Mucosa of descending colon (tissue), 3 donors: ENCODE measurements around the gene SRP68. TPM values are rescaled to one million over a fixed set of nuclear protein-coding genes. Genes with fewer than 3 reads are reported as not detected.

Experiments used
- ATAC-seq: fragments of 200-7000 bp; cut with Tn5 transposase; one replicate; pipeline ENCODE4 v1.9.1; 2020; ENCODE audit warnings: mild to moderate bottlenecking, moderate library complexity
- DNase-seq, 3 donors: peaks; one replicate each; pipeline ENCODE4 v3.0.0-alpha.2; 2020
- H3K36me3 ChIP-seq: fragments of 200-600 bp; one replicate; pipeline ENCODE4 v1.8.0; 2021; ENCODE audit warnings: low read depth, mild to moderate bottlenecking
- H3K4me1 ChIP-seq: fragments of 200-600 bp; one replicate; pipeline ENCODE4 v1.8.0; 2021; ENCODE audit warnings: low read depth, mild to moderate bottlenecking
- H3K4me3 ChIP-seq: fragments of 200-600 bp; one replicate; pipeline ENCODE4 v1.8.0; 2021; ENCODE audit warnings: mild to moderate bottlenecking
- H3K9me3 ChIP-seq: fragments of 200-600 bp; one replicate; pipeline ENCODE4 v1.8.0; 2021; ENCODE audit warnings: mild to moderate bottlenecking
- intact Hi-C, 2 donors: fragments of 100-400 bp; cut with DNase I in 1 of 2; cut with micrococcal nuclease in 1 of 2; formaldehyde crosslinking; loops; one replicate each; pipeline versions ENCODE4 v1.11.0 to v1.11.1; 2022; cut with DNase I, micrococcal nuclease
- total RNA-seq, 3 donors: library from RNA; stranded (reverse); fragmentation: NEBNext Ultra II Directional in 2 of 3; extraction: Animal tissue kit (Norgen Biotek cat#: 25700) in 2 of 3; gene quantifications; one replicate each; pipeline versions ENCODE4 v1.2.1 to v1.2.4, GENCODE V29; 2021 to 2023
- TF ChIP-seq, protein P1 (sequence below): fragments of 200-600 bp; IDR thresholded peaks from one replicate; pipeline ENCODE4 v1.8.0; 2022; ENCODE audit warnings: antibody characterized with exemption, mild to moderate bottlenecking
- donor health status: DM: no; HTN: no; CAD: no; lungs with moderate emphysema.
- donor health status: DM: no; HTN: no; CAD: no.
- donor health status: DM: no; HTN: yes; CAD: no.

SRP68 gene
- total RNA-seq, 3 donors from 2014 or later = 47.3 to 86.6 (median 53.0) TPM

DNA sequence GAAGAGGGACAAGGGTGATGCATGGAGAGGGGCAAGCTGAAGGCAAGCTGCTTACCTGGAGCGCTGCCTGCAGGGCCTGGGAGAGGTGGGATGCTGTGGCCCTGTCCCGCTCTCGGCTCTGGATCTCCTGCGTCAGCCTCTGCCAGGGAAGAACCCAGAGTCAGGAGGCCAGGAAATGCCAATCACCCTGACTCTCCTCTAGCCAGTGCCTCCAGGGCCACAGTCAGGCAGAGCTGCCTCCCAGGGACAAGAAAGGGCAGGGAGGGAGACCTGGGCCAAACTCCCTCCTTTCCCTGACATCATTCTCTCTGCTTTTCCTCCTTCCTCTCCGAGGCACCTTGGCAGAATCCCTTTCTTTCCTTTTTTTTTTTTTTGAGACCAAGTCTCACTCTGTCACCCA, 60.4 kb downstream of the SRP68 start:
- Histone ChIP-seq H3K4me1 (no peaks in the 10 kb centered on the region), H3K4me3 (no peak overlapping the region), H3K36me3 (no peaks in the 10 kb centered on the region), H3K9me3 (no peaks in the 10 kb centered on the region)
- DNase-seq (no peak), ATAC-seq (no peak)
- intact Hi-C loops = no loop called here
- TF ChIP-seq, protein P1, sequence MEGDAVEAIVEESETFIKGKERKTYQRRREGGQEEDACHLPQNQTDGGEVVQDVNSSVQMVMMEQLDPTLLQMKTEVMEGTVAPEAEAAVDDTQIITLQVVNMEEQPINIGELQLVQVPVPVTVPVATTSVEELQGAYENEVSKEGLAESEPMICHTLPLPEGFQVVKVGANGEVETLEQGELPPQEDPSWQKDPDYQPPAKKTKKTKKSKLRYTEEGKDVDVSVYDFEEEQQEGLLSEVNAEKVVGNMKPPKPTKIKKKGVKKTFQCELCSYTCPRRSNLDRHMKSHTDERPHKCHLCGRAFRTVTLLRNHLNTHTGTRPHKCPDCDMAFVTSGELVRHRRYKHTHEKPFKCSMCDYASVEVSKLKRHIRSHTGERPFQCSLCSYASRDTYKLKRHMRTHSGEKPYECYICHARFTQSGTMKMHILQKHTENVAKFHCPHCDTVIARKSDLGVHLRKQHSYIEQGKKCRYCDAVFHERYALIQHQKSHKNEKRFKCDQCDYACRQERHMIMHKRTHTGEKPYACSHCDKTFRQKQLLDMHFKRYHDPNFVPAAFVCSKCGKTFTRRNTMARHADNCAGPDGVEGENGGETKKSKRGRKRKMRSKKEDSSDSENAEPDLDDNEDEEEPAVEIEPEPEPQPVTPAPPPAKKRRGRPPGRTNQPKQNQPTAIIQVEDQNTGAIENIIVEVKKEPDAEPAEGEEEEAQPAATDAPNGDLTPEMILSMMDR = no peak

DNA sequence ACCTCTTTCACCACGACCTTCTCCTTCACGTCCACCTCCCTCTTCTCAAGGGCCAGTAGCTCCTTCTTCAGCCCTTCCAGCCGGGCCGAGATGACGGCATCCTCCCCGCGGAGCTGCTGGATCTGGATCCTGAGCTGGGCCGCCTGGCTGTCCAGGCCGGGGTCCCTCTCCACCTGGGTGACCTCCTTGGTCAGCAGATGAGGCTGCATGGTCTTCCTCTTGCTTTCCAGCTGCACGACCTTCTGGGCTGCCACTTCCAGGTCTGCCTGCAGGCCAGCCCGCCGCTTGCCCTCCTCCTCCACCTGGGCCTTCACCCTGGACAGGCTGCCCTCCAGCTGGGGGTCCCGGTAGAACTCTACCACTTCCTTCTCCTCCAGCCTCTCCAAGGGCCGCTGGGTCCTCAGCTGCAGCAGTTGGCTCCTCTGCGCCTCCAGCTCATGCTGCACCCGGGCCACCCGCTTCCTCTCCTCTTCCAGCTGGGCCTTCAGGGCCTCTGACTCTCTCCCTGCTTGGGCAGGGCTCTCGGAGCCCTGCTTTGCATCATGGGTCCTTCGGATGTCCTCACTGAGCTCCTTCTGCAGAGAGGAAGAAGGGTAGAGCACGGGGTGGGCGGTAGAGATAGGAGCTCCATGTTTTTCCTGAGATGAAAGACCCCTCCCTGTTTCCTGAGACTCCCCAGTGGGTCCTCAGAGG, 62.2 kb downstream of the SRP68 start:
- Histone ChIP-seq H3K9me3 (no peaks in the 10 kb centered on the region), H3K4me3 (no peak overlapping the region), H3K4me1 (peaks cover 6% of the 10 kb centered on the region), H3K36me3 (no peaks in the 10 kb centered on the region)
- ATAC-seq = no peak
- no peak for DNase-seq
- TF ChIP-seq, protein P1 = no peak
- intact Hi-C loops = loop anchor here (10.0 kb wide), 1 partner anchor 105 kb away; the partner anchor contains the start of gene MRPL38 (in 2 of the 2)

DNA sequence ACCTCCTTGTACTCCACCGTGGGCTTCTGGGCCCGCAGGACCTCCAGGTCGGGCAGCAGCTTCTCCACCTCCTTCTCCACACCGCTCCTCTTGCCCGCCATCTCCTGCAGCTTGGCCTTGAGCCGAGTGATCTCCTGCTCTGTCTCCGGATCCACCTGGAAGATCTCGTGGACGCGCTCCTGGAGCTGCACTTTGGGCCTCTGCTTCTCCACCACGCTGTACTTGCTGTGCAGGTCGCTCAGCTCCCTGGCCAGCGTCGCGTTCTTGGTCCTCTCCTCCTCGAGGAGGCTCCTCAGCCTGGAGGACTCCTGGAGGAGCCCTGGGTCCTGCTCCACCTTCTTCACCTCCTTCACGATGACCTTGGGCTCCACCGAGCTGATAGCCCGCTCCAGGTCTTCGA, 62.9 kb downstream of the SRP68 start:
- Histone ChIP-seq H3K9me3 (no peaks in the 10 kb centered on the region), H3K36me3 (no peaks in the 10 kb centered on the region), H3K4me1 (peaks cover 6% of the 10 kb centered on the region), H3K4me3 (no peak overlapping the region)
- ATAC-seq (no peak), DNase-seq (no peak)
- TF ChIP-seq, protein P1 = no peak
- intact Hi-C loops = loop anchor here (10.0 kb wide), 1 partner anchor 105 kb away; the partner anchor contains the start of gene MRPL38 (in 2 of the 2)

DNA sequence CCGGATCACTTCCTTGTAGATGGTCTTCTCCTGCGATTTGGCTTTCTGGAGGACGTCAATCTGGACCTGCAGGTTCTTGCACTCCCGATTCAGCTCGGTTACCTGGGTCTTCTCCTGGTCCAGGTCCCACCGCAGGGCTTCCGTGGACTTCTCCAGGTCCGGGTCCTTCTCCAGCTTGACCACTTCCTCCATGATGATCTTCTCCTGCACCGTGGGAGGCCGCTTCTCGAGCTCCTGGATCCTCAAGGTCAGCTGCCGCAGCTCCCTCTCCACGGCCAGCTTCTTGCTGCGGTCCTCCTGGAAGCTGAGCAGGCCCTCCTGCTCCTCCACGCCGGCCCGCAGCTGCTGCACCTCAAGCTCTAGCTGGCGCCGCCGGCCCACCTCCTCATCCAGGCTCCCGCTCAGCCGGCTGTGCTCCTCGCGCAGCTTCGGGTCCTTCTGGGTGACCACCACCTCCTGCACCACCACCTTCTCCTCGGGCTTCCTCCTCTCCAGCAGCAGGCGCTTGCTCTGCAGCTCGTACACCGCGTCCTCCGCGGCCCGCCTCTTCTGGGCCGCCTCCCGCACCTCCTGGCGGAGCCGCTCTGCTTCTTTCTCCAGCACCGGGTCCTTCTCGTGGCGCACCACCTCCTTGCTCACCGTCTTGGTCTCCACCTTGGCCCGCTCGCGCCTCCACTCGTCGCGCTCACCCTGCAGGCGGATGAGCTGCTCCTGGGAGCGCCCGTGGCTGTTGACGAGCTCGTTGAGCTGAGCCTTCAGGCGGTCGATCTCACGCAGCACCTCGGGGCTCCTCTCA, 63.5 kb downstream of the SRP68 start:
- no peak overlapping the region for H3K4me3 ChIP-seq
- H3K4me1 ChIP-seq = peaks cover 6% of the 10 kb centered on the region
- DNase-seq (peak in 1 of 3 donors; percentile 50), ATAC-seq (no peak)
- H3K36me3 ChIP-seq = no peaks in the 10 kb centered on the region
- H3K9me3 ChIP-seq = no peaks in the 10 kb centered on the region
- TF ChIP-seq, protein P1 = no peak
- intact Hi-C loops = loop anchor here (10.0 kb wide), 1 partner anchor 104 kb away; the partner anchor contains the start of gene MRPL38 (in 2 of the 2)

DNA sequence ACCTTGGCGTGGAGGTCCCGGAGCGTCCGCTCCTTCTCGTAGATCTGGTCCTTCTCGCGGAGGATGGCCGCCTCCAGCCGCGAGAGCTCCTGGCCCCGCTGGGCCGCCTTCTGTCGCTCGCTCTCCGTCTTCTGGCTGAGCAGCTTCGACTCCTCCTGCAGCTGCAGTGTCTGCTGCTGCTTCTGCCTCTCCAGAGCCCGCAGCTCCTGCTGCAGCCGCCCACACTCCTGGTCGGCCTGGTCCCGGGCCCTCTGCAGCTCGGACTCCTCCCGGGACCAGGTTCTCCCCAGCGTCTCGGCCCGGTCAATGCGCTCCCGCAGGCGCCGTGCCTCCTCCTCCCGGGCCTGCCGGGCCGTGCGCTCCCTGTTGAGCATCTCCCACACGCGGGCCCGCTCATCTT, 64.1 kb downstream of the SRP68 start:
- Histone ChIP-seq H3K4me1 (peaks cover 6% of the 10 kb centered on the region), H3K9me3 (no peaks in the 10 kb centered on the region), H3K36me3 (no peaks in the 10 kb centered on the region), H3K4me3 (no peak overlapping the region)
- ATAC-seq (no peak), DNase-seq (no peak)
- intact Hi-C loops = loop anchor here (10.0 kb wide), 1 partner anchor 103 kb away; the partner anchor contains the start of gene MRPL38 (in 2 of the 2)
- TF ChIP-seq, protein P1 = no peak
